Activated CD4-positive, alpha-beta T cell treated with anti-CD3 and anti-CD28 coated beads for 24 hours (primary cell): ENCODE results near the gene COX7B2.

Experiments
- DNase-seq, 2 donors: peaks; one replicate each; pipeline ENCODE4 v3.0.0-alpha.2; 2020; ENCODE audit warnings: low read depth in 2 of 2

The COX7B2 gene, protein sequence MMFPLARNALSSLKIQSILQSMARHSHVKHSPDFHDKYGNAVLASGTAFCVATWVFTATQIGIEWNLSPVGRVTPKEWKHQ

GRCh38 chr4:46909078-46909477 lies at the start of gene COX7B2:
Gene COX7B2 (minus strand): TSS chr4:46909245. CDS start chr4:46735192, 174,053 bp downstream.
- DNase-seq: no peak

- no peak for DNase-seq
Measured at GRCh38 chr4:46956451-46956850, 47.4 kb upstream of the COX7B2 start.

GRCh38 chr4:46955601-46956000 lies 46.6 kb upstream of the COX7B2 start:
- no peak for DNase-seq

- no peak for DNase-seq
Measured at GRCh38 chr4:46954643-46955042, 45.6 kb upstream of the COX7B2 start.

- no peak for DNase-seq
Measured at GRCh38 chr4:46953564-46953963, 44.5 kb upstream of the COX7B2 start.

GRCh38 chr4:46952451-46952850 lies 43.4 kb upstream of the COX7B2 start:
- no peak for DNase-seq

DNA sequence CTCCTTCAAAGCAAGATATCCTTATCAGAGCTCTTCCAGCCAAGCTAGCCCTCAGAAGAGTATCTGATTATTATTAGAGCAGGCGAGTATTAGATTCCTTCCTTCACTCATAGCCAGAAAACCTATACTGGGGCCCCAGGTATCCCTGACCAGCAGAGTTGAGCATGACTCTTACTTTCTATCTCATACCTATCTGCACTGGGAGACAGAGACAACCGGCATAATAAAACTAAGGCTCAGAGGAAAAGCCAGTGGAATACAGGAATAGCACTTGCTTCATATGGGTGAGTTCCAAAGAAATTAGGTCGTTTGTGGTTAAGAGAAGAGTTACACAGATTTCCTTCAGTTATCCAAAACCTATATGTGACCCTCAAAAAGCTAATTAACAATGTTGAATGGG lies 41.8 kb upstream of the COX7B2 start:
- DNase-seq: no peak

DNA sequence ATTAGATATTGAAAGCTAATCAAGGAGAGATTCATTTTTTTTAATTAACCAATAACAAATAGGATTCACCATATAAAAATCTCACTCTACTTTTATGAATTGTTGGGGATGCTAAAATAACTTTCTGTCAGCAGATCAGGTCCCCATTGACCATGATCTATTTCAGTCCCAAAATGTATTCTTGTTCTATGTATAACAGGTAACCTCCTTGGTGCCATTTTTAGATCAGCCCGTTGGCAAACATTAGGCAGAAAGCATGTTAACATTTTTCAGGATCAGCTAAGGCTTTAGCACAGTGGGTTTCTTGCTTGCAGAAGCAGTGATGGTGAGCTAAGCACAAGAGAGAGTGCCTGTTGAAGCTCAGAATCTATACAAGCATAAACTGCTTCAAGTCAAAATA lies 40.8 kb upstream of the COX7B2 start:
- no peak for DNase-seq

GRCh38 chr4:46947541-46947940 lies 38.5 kb upstream of the COX7B2 start:
- no peak for DNase-seq

- no peak for DNase-seq
Measured at GRCh38 chr4:46946919-46947536, 38.0 kb upstream of the COX7B2 start.

DNA sequence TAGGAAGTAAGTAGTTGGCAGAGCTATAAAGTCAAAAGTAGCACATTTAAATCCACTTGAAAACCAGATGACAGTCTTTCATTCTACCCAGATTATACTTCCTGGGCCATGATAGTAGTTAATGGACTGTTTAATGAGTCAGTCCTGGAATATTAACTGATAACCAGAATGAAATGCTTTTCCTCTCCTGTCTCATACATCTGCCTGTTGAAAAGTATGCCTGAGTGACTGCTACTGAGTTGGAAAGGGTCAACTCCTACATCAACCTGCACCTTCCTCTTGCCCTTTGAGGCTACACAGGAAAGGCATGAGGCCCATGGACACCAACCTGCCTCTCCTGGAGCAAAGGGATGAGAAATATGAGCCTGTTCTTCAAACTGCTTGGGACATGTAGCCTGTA lies 36.0 kb upstream of the COX7B2 start:
- DNase-seq: no peak

- DNase-seq: no peak
Measured at GRCh38 chr4:46944345-46944744, 35.3 kb upstream of the COX7B2 start.

DNA sequence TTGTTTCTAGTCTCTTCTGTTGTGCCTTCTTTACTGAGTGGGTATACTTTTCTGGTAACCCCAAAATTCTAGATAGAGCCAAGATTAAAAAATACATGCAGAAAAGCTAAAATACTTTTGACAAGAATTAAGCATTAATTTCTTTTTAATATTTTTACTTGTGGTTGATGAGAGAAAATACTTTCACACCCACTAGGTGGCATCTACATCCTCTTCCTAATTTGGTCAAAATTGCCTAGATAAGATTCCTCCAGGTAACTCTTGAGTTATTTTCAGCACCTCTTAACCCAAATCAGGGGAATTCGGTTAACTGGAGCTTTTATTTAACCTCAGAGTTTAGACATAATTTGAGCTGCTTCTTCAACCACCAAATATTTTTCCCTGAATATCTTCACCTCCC lies 28.4 kb upstream of the COX7B2 start:
- no peak for DNase-seq

GRCh38 chr4:46934726-46935125 lies 25.7 kb upstream of the COX7B2 start:
- no peak for DNase-seq

DNA sequence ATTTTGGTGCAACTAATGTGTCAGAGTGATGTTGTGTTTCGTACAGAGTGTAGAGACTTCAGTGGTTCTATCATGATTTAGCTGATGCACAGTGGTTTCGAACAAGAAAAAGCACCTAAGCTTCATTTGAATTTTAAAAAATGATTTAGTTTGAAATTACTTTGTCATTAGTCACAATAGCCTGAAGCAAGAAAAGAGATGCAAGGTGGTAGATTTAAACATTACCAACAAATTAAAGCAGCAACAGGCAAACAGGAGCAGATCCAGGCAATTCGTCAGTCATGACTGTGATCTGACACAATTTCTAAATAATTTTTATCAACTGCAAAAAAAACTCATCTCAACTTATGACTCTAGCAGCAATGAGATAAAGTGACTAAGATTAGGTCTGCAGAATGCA lies 24.6 kb upstream of the COX7B2 start:
- DNase-seq: no peak

- DNase-seq: no peak
Measured at GRCh38 chr4:46931981-46932380, 22.9 kb upstream of the COX7B2 start.

DNA sequence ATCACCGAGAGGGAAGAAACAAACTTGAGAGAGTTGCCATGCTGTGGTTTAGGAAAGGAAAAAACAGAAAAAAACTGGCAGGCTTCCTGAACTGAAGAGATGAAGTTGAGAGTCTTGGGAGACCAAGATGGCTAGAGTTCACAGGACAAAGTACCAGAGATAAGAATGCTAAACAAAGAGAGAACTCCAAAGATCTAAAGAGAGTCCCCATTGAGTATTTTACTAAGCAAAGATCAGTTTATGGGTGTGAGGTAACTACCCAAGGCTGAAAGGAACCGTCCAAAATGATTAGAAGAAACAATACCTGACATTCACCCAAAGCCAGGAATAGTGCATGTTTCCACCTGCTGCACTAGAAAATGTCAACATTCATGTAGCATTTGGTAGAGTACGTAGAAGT lies 21.8 kb upstream of the COX7B2 start:
- no peak for DNase-seq

DNA sequence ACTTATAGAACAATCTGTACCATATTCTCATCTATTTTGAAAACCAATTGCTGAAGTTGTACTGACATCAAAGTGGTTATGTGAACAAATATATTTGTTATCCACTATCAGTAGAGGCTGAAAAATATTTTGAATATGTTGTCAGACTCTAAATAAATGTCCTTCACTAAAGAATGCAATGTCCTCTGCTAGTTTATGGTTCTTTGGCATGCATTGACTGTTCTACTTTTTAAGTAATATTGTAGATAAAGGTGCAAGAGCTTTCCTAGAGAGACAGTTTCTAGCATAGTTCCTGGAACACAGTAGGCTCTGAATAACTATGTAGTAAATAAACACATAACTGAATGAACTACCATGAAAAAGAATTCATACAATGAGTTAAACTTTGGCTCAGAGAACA lies 18.2 kb upstream of the COX7B2 start:
- DNase-seq: no peak

- DNase-seq: no peak
Measured at GRCh38 chr4:46924789-46925529, 15.9 kb upstream of the COX7B2 start.

- no peak for DNase-seq
Measured at GRCh38 chr4:46922205-46922604, 13.2 kb upstream of the COX7B2 start.

DNA sequence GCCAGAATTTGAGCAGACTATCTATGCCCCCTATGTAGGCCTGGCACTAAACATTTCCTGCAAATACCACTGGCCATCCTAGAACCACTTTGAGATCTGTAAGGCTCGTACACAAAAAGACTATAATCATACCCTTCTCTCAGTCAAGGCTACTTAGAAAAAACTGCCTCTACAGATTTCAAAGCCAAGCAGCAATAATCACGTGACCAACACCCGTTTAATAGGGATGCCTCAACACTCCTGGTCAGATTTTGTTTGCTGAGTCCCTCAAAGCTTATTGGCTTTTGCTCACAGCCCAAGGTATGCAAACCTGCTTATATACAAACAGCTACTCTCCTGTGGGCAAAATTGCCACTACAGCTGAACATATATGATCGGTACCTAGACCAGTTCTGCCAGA lies 897 bp downstream of the COX7B2 start:
- no peak for DNase-seq

- DNase-seq: no peak
Measured at GRCh38 chr4:46900082-46900481, 9.0 kb downstream of the COX7B2 start.

DNA sequence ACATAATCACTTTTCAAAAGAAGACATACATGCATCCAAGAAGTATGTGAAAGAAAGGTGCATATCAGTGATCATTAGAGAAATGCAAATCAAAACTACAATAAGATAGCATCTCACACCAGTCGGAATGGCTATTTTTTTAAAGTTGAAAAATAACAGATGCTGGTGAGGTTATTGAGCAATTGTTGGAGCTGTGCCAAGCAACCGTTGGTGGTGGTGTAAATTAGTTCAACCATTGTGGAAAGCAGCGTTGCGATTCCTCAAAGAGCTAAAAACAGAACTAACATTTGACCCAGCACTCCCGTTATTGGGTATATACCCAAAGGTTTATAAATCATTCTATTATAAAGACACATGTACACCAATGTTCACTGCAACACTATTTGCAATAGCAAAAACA lies 14.2 kb downstream of the COX7B2 start:
- no peak for DNase-seq

DNA sequence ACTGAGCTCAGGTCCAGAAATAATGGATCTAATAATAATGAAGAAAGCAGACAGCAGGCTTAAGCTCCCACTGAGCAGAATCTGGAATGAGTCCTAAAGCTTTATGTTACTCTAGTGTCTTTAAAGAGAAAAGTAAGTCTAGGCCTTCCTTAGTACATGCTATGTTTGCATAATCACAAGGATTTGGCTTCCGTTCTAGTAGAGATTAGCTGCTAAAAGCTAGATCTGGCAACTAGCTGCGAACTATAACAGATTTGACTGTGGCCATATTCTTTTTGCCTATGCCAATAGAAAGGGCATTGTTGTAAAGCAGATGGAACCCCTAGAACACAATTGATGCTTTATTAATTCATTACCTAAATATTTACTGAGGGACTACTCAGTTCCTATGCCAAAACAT lies 19.0 kb downstream of the COX7B2 start:
- no peak for DNase-seq
